H9 (cell line): ENCODE measurements around the gene SMARCA1. TPM values are rescaled to one million over a fixed set of nuclear protein-coding genes. Genes with fewer than 3 reads are reported as not detected.

Source experiments
- DNase-seq: peaks from one replicate; pipeline ENCODE4 v3.0.0-alpha.2; 2017
- H2AFZ ChIP-seq: one replicate; pipeline ENCODE4 v1.6.1; 2013; ENCODE audit warnings: mild to moderate bottlenecking, low read length, control low read depth, moderate library complexity
- H2AK5ac ChIP-seq: 2 replicates; pipeline ENCODE4 v1.6.1; 2013; ENCODE audit warnings: low read length, control low read depth, mixed read lengths; ENCODE audit not compliant: insufficient read length
- H2BK120ac ChIP-seq: one replicate; pipeline ENCODE4 v1.6.1; 2013; ENCODE audit warnings: low read depth, mild to moderate bottlenecking, low read length, control low read depth, inconsistent platforms; ENCODE audit not compliant: poor library complexity, severe bottlenecking
- H2BK12ac ChIP-seq: 2 replicates; pipeline ENCODE4 v1.6.1; 2013; ENCODE audit warnings: low read length, control low read depth, mixed read lengths, low read depth; ENCODE audit not compliant: insufficient read length
- H2BK15ac ChIP-seq: 2 replicates; pipeline ENCODE4 v1.6.1; 2013; ENCODE audit warnings: low read depth, low read length, control low read depth
- H2BK20ac ChIP-seq: one replicate; pipeline ENCODE4 v1.6.1; 2013; ENCODE audit warnings: low read depth, mild to moderate bottlenecking, low read length, control low read depth, inconsistent platforms; ENCODE audit not compliant: poor library complexity, severe bottlenecking
- H2BK5ac ChIP-seq: 2 replicates; pipeline ENCODE4 v1.6.1; 2013; ENCODE audit warnings: low read length, control low read depth, mixed read lengths; ENCODE audit not compliant: insufficient read length
- H3K14ac ChIP-seq: 2 replicates; pipeline ENCODE4 v1.6.1; 2013; ENCODE audit warnings: low read length, control low read depth; ENCODE audit not compliant: insufficient read depth
- H3K18ac ChIP-seq: 2 replicates; pipeline ENCODE4 v1.6.1; 2013; ENCODE audit warnings: low read depth, mild to moderate bottlenecking, mixed read lengths, low read length, control low read depth; ENCODE audit not compliant: insufficient read length
- H3K23ac ChIP-seq: 2 replicates; pipeline ENCODE4 v1.6.1; 2013; ENCODE audit warnings: low read length, control low read depth, mixed read lengths, low read depth; ENCODE audit not compliant: insufficient read length
- H3K23me2 ChIP-seq: 2 replicates; pipeline ENCODE4 v1.6.1; 2013; ENCODE audit warnings: low read depth, mild to moderate bottlenecking, mixed read lengths, low read length, control low read depth; ENCODE audit not compliant: insufficient read length, poor library complexity, severe bottlenecking
- H3K27ac ChIP-seq: 2 replicates; pipeline ENCODE4 v1.5.1; 2013; ENCODE audit warnings: low read length, control low read depth, mixed read lengths, low read depth; ENCODE audit not compliant: insufficient read length
- H3K27me3 ChIP-seq: 2 replicates; pipeline ENCODE4 v1.6.1; 2013; ENCODE audit warnings: low read length, control low read depth, inconsistent platforms; ENCODE audit not compliant: insufficient read depth
- H3K4ac ChIP-seq: 2 replicates; pipeline ENCODE4 v1.6.1; 2013; ENCODE audit warnings: low read depth, mild to moderate bottlenecking, control low read depth, inconsistent platforms, low read length, moderate library complexity
- H3K4me1 ChIP-seq: 2 replicates; pipeline ENCODE4 v1.6.1; 2013; ENCODE audit warnings: low read length, control low read depth, inconsistent platforms; ENCODE audit not compliant: insufficient read depth
- H3K4me2 ChIP-seq: 2 replicates; pipeline ENCODE4 v1.6.1; 2013; ENCODE audit warnings: low read length, control low read depth, mixed read lengths; ENCODE audit not compliant: insufficient read length, insufficient read depth
- H3K56ac ChIP-seq: 2 replicates; pipeline ENCODE4 v1.6.1; 2013; ENCODE audit warnings: low read depth, mild to moderate bottlenecking, mixed read lengths, low read length, control low read depth; ENCODE audit not compliant: insufficient read length
- H3K79me1 ChIP-seq: 2 replicates; pipeline ENCODE4 v1.6.1; 2013; ENCODE audit warnings: low read depth, mild to moderate bottlenecking, moderate library complexity, low read length, control low read depth, inconsistent platforms; ENCODE audit not compliant: insufficient read depth, poor library complexity, severe bottlenecking
- H3K79me2 ChIP-seq: 2 replicates; pipeline ENCODE4 v1.6.1; 2013; ENCODE audit warnings: low read length, control low read depth, inconsistent platforms; ENCODE audit not compliant: insufficient read depth
- H3K9ac ChIP-seq: 2 replicates; pipeline ENCODE4 v1.6.1; 2013; ENCODE audit warnings: low read length, control low read depth, mixed read lengths; ENCODE audit not compliant: insufficient read length; ENCODE audit errors: extremely low read depth
- H3K9me3 ChIP-seq: one replicate; pipeline ENCODE4 v1.6.1; 2013; ENCODE audit warnings: low read depth, low read length, inconsistent platforms; ENCODE audit not compliant: control insufficient read depth
- H3T11ph ChIP-seq: one replicate; pipeline ENCODE4 v1.6.1; 2013; ENCODE audit warnings: mild to moderate bottlenecking, low read length, control low read depth, inconsistent platforms
- H4K20me1 ChIP-seq: one replicate; pipeline ENCODE4 v1.6.1; 2013; ENCODE audit not compliant: control insufficient read depth, insufficient read length, insufficient read depth
- H4K5ac ChIP-seq: 2 replicates; pipeline ENCODE4 v1.6.1; 2013; ENCODE audit warnings: low read depth, mild to moderate bottlenecking, mixed read lengths, low read length, control low read depth; ENCODE audit not compliant: insufficient read length
- H4K8ac ChIP-seq: replicated peaks from 2 replicates; pipeline ENCODE4 v1.6.1; 2013; ENCODE audit warnings: low read length, control low read depth, mixed read lengths, low read depth; ENCODE audit not compliant: insufficient read length
- H4K91ac ChIP-seq: 2 replicates; pipeline ENCODE4 v1.6.1; 2013; ENCODE audit warnings: low read depth, mild to moderate bottlenecking, moderate library complexity, mixed read lengths, low read length, control low read depth; ENCODE audit not compliant: insufficient read length
- H3K27ac Mint-ChIP-seq, 3 experiments: 2 replicates in 2 of 3; 3 replicates in 1 of 3; pipeline ENCODE4 v1.8.0; 2020 to 2021; ENCODE audit warnings: mixed read lengths in 3 of 3, mild to moderate bottlenecking in 1 of 3, moderate library complexity in 1 of 3
- H3K27me3 Mint-ChIP-seq: 2 replicates; pipeline ENCODE4 v1.8.0; 2021; ENCODE audit warnings: low read depth, mild to moderate bottlenecking, moderate library complexity, mixed read lengths
- H3K36me3 Mint-ChIP-seq, 3 experiments: 2 replicates in 2 of 3; 3 replicates in 1 of 3; pipeline ENCODE4 v1.8.0; 2020 to 2021; ENCODE audit warnings: low read depth in 3 of 3, mixed read lengths in 3 of 3; ENCODE audit not compliant: insufficient read depth in 1 of 3
- H3K4me1 Mint-ChIP-seq, 2 experiments: 2 replicates each; pipeline ENCODE4 v1.8.0; 2020; ENCODE audit warnings: mixed read lengths in 2 of 2
- H3K4me3 Mint-ChIP-seq, 2 experiments: 2 replicates in 1 of 2; 3 replicates in 1 of 2; pipeline ENCODE4 v1.8.0; 2020 to 2021; ENCODE audit warnings: mild to moderate bottlenecking in 2 of 2, mixed read lengths in 2 of 2, moderate library complexity in 1 of 2
- H3K9me3 Mint-ChIP-seq, 2 experiments: 2 replicates in 1 of 2; 3 replicates in 1 of 2; pipeline ENCODE4 v1.8.0; 2020; ENCODE audit warnings: mild to moderate bottlenecking in 2 of 2, mixed read lengths in 2 of 2, moderate library complexity in 1 of 2
- CTCF ChIP-seq: fragments of 200-600 bp; sonication (generic); conservative IDR thresholded peaks from 3 replicates; pipeline ENCODE4 v1.8.0; 2021; ENCODE audit warnings: antibody characterized with exemption, mild to moderate bottlenecking
- WGBS: extraction: QIAGEN DNeasy Blood & Tissue Kit; methylation state at CpG from one replicate; pipeline ENCODE4 v1.1.7; 2013; ENCODE audit warnings: missing lambda C conversion rate, low lambda C conversion rate, mixed read lengths; ENCODE audit not compliant: insufficient read length; ENCODE audit errors: extremely low coverage; 5-methylcytosine and 5-hydroxymethylcytosine counted together
- total RNA-seq: library from RNA; stranded (reverse); gene quantifications from 2 replicates; pipeline ENCODE4 v1.2.1, GENCODE V29; 2021

Gene SMARCA1
- total RNA-seq, 1 experiment from 2014 or later = 105 TPM

- H2BK15ac ChIP-seq = no peak overlapping the region
- no peaks in the 10 kb centered on the region for H3K79me1 ChIP-seq
- H3K14ac ChIP-seq = no peak overlapping the region
- H2BK12ac ChIP-seq = no peak overlapping the region
- no peak overlapping the region for H3K18ac ChIP-seq
- H3K4me2 ChIP-seq = no peak overlapping the region
- no peak overlapping the region for H4K91ac ChIP-seq
- no peak overlapping the region for H3K4ac ChIP-seq
- H3K4me1 ChIP-seq = no peaks in the 10 kb centered on the region
- Mint-ChIP-seq H3K4me3 (no peak overlapping the region), H3K9me3 (no peaks in the 10 kb centered on the region), H3K27ac (no peak overlapping the region), H3K27me3 (peaks cover 8% of the 10 kb centered on the region), H3K4me1 (peaks cover 4 to 9% of the 10 kb centered on the region in 2 experiments; a peak in 3 of 4 replicates), H3K36me3 (peaks cover 0 to 5% (median 0%) of the 10 kb centered on the region in 3 experiments; a peak in 3 of 7 replicates)
- no peaks in the 10 kb centered on the region for H4K20me1 ChIP-seq
- no peak overlapping the region for H3T11ph ChIP-seq
- H3K27me3 ChIP-seq = no peaks in the 10 kb centered on the region
- no peak overlapping the region for H3K9ac ChIP-seq
- H2BK5ac ChIP-seq = no peak overlapping the region
- no peak overlapping the region for H2BK120ac ChIP-seq
- no peak overlapping the region for H3K27ac ChIP-seq
- H3K9me3 ChIP-seq = no peaks in the 10 kb centered on the region
- H3K23ac ChIP-seq = no peak overlapping the region
- no peak for DNase-seq
- WGBS = no CpG with 5 or more reads among the region's 3 CpGs
- no peak overlapping the region for H2BK20ac ChIP-seq
- no peak for TF ChIP-seq CTCF
- peaks cover 7% of the 10 kb centered on the region; the same call in 1 of the 2 replicates for H3K79me2 ChIP-seq
- H3K23me2 ChIP-seq = no peaks in the 10 kb centered on the region
- no peak overlapping the region for H2AFZ ChIP-seq
- H4K8ac ChIP-seq = no peak overlapping the region
- no peak overlapping the region for H3K56ac ChIP-seq
- no peak overlapping the region for H2AK5ac ChIP-seq
- H4K5ac ChIP-seq = no peak overlapping the region
These were observed 2.6 kb upstream of the SMARCA1 start for GRCh38 chrX:129525896-129526295.
